ENCODE measurements around the gene BSG.
A peak's percentile ranks its signal among the peaks of the same experiment; 100 is the strongest.
"Not testable (repeated sequence)": the region's sequence is repeated elsewhere in the genome, so short reads cannot be mapped to it uniquely, and the experiment has no call there.

The BSG gene

DNA sequence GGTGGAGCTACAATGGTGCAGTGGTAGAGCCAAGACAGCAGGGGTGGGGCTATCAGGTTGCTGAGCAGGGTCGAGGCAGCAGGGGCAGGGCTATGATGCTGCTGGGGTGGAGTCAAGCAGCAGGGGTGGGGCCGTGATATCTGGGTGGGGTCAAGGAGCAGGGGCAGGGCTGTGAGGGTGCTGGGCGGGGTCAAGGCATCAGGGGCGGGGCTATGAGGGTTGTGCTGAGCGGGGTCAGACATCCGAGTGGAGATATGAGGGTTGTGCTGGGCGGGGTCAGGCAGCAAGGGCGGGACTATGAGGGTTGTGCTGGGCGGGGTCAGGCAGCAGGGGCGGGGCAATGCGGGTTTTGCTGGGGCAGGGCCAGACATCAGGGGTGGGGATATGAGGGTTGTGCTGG, 32.0 kb downstream of the BSG start:
- DNase-seq (ENCODE audit: low read depth), result no peak

DNA sequence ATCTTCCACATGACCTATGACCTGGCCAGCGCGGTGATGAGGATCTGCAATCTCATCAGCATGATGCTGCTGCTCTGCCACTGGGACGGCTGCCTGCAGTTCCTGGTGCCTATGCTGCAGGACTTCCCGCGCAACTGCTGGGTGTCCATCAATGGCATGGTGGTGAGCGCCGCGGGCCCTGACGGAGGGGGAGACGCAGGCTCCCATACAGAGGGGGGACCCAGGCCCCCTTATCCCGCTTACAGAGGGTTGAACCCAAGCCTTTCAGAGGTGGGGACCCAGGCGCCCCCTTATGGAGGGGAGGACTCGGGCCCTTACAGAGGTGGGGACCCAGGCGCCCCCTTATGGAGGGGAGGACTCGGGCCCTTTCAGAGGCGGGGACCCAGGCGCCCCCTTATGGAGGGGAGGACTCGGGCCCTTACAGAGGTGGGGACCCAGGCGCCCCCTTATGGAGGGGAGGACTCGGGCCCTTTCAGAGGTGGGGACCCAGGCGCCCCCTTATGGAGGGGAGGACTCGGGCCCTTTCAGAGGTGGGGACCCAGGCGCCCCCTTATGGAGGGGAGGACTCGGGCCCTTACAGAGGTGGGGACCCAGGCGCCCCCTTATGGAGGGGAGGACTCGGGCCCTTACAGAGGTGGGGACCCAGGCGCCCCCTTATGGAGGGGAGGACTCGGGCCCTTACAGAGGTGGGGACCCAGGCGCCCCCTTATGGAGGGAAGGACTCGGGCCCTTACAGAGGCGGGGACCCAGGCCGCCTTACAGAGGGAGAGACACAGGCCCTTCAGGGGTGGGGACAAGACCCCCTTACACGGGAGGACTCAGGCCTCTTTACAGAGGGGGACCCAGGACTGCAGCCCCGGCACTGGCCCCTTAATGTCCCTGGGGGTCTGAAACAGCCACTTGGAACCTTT, 32.9 kb downstream of the BSG start:
- not testable (repeated sequence) for DNase-seq (ENCODE audit: low read depth)

DNA sequence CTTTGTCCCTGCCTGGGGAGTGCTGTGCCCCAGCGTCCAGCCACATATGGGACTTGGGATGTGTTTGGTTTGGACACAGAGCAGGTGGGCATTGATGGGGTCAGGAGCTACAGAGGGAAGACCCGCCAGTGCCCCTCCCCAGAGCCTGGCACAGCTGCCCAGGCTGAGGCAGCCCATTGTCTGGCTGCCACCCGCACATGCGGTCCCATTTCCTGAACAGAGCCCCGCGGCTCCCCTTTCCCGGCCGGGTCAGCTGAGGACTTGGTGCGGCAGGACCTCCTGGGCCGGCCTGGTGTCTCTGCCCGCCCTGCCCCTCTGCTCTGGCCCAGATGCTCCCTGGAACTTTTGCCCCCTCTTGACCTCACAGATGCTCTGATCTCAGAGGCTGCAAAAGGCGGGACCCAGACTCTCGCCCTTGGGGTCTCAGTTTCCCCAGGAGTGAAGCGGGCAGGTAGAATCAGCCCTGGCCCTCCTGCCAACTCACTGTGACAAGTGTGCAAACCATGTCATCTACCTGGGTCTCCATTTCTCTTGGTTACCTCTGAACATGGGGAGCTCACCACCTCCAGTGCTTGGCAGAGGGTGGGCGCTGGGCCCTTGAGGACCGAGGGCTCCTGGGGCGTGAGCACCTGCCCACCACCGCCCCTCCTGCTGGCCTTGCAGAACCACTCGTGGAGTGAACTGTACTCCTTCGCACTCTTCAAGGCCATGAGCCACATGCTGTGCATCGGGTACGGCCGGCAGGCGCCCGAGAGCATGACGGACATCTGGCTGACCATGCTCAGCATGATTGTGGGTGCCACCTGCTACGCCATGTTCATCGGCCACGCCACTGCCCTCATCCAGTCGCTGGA, 35.1 kb downstream of the BSG start:
- DNase-seq (ENCODE audit: low read depth), result no peak

DNA sequence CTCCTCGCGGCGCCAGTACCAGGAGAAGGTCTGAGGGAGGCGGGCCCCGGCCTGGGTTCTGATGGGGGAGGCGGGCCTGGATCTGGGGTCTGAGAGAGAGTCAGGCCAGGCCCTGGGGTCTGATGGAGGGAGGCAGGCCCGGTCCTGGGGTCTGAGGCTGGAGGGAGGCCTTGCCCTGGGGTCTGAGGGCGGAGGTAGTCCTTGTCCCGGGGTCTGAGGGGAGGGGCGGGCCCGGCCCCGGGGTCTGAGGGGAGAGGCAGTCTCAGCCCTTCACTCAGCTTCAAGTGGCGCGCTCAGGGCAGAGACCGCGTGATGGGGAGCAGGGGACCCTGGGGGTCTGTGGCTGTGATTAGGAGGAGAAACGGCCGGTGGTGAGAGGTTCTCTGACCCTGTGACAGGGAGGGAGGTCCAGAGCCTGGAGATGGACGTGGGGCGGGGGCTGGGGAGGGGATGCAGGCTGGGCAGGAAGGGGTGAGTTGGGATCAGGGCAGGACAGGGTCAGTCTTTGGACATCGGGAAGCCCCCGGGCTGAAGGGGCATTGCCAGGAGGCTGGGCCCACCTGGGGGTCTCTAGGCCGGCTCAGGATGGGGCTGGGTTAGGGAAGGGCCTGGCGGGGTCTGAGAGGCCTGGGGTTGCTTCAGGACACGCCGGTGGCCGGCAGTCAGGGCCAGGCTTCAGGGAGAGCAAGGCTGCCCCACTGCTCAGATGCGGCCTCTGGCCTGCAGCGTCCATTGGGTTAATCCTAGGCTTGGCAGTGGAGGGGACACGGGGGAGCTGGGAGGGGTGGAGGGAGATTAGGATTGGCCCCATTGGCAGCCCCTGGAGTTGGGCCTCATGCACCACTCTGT, 36.0 kb downstream of the BSG start:
- DNase-seq (ENCODE audit: low read depth), result no peak

DNA sequence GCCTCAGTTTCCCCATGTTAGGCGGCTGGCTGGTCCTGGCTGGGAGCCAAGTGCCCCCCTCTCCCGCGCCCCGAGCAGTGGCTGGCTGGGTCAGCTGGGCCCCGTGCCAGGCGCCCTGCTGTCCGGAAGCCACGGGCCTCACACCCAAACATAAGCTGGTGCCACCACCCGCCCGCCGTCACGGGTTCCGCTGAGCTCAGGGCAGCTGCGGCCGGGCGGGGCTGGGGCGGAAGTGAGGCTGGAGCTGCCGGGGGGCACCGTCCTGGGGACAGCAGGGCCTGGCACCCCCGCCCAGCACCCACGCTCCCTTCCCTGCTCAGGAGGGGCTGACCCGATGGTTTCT, 36.6 kb downstream of the BSG start:
- no peak for DNase-seq (ENCODE audit: low read depth)

DNA sequence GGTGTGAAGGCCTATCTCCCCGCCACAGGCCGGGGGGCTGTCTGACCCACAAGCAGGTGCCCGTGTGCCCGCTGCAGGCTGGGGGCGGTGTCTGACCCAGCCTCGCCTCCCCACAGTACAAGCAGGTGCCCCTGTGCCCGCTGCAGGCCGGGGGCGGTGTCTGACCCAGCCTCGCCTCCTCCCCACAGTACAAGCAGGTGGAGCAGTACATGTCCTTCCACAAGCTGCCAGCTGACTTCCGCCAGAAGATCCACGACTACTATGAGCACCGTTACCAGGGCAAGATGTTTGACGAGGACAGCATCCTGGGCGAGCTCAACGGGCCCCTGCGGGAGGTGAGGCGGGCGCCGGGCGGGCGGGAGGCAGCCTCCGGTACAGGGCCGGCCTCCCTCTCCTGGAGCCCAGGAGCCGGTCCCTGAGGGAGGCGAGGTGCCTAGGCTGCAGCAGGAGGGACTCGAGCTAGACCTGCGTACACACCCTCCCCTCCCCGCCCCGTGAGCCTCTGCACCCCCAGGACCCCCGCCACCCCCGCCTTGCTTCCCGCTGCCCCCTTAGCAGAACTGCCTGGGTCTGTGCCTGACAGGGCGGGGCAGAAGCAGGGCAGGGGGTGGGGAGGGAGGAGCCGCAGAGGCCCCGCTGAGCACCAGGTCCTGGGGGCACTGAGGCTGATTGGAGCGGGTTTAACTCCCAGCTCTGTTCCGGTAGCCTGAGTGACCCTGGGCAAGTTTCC, 37.8 kb downstream of the BSG start:
- DNase-seq (ENCODE audit: low read depth), result no peak

DNA sequence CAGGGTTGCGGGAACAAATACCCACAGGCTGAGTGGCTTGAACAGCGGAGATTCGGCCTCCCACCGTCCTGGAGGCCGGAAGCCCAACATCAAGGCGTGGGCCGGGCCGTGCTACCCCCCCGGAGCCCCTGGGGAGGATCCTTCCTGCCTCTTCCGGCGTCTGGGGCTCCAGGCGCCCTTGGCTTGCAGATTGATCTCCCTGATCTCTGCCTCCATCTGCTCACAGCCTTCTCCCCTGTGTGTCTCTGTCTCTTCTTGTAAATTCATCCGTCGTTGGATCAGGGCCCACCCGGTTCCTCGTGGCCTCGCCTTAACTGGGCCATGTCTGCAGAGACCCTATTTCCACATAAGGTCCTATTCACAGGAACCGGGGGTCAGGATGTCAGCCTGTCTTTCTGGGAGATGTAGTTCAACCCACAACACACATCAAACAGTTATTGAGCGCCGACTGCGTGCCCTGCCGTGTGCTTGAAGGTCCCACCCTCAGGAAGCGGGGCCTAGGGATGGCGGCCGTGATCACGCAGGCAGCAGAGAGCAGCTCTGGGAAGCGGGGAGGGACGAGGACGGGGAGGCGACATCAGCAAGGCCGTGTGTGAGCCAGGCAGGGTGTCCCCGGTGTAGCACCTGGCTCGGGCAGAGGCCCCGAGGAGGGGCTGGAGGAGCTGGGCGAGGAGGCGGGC, 38.5 kb downstream of the BSG start:
- no peak for DNase-seq (ENCODE audit: low read depth)

DNA sequence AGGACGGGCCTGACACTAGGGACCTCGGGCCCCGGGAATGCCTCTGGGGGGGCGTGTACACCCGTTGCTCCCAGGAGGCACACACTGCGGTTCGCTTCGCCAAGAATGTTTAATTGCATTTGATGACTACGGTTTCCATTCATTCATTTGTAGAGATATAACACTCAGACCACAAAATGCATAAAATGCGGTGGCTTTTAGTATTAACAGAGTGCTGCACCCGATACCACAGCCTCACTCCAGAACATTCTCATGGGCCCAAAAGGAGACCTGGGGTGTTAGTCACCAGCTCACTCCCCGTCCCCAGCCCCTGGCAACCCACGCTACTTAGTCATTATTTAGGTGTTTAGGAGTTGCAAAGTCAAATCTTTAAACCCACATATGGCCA, 39.1 kb downstream of the BSG start:
- peak; percentile 45 for DNase-seq (ENCODE audit: low read depth)

DNA sequence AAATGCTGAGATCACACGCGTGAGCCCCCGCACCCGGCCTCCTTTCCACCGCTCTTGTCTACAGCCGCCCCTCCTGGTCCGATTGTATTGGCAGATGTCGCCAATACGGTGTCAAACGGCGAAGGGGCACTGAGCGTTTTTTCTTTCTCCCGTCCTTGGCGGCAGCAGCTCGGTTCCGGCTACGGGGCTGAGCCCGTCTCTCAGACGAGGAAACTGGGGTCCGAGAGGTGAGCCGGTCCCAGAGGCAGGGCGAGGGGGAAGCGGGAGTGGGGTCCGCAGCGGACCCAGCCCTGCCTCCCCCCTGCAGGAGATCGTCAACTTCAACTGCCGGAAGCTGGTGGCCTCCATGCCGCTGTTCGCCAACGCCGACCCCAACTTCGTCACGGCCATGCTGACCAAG, 40.5 kb downstream of the BSG start:
- DNase-seq (ENCODE audit: low read depth), result no peak

DNA sequence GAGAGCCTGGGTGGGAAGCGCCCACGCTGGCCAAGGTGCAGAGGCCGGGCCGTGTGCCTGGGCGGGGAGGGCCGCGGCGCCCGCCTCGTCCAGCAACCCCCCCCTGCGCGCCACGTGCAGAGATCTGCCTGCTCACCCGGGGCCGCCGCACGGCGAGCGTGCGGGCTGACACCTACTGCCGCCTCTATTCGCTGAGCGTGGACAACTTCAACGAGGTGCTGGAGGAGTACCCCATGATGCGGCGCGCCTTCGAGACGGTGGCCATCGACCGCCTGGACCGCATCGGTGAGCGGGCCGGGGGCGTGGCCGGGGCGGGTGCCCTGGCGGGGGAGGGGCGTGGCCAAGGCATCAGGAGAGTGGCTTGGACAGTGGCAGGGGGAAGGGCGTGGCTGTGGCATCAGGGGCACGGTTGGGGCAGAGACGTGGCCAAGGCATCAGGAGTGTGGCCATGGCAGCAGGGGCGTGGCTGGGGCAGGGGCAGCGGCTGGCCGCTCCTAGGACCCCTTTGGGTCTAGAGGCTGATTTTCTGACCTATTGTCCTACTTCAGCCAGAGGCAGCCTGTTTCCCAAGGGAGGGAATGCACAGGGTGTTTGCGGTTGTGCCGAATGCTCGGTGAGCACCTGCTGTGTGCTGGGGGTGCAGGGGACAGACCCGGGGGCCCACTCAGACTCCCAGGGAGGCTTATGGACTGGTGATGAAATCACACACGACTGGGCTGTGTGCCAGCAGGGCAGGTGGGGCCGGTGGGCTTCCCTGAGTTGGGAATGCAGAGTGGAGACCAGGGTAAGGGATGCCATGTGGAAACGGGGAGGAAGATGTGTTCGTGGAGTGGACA, 41.6 kb downstream of the BSG start:
- no peak for DNase-seq (ENCODE audit: low read depth)

DNA sequence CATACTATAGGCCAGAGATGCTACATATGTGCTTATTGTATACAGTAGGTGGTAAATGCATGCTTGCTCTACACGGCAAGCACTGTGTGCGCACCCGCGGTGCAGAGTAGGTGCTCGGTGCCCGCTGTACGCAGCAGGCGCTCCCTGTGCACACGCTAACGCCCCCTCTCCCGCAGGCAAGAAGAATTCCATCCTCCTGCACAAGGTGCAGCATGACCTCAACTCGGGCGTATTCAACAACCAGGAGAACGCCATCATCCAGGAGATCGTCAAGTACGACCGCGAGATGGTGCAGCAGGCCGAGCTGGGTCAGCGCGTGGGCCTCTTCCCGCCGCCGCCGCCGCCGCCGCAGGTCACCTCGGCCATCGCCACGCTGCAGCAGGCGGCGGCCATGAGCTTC, 43.2 kb downstream of the BSG start:
- DNase-seq (ENCODE audit: low read depth), result no peak

DNA sequence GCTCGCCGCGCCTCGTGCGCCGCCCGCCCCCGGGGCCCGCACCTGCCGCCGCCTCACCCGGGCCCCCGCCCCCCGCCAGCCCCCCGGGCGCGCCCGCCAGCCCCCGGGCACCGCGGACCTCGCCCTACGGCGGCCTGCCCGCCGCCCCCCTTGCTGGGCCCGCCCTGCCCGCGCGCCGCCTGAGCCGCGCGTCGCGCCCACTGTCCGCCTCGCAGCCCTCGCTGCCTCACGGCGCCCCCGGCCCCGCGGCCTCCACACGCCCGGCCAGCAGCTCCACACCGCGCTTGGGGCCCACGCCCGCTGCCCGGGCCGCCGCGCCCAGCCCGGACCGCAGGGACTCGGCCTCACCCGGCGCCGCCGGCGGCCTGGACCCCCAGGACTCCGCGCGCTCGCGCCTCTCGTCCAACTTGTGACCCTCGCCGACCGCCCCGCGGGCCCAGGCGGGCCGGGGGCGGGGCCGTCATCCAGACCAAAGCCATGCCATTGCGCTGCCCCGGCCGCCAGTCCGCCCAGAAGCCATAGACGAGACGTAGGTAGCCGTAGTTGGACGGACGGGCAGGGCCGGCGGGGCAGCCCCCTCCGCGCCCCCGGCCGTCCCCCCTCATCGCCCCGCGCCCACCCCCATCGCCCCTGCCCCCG, 43.8 kb downstream of the BSG start:
- DNase-seq (ENCODE audit: low read depth), result no peak

DNA sequence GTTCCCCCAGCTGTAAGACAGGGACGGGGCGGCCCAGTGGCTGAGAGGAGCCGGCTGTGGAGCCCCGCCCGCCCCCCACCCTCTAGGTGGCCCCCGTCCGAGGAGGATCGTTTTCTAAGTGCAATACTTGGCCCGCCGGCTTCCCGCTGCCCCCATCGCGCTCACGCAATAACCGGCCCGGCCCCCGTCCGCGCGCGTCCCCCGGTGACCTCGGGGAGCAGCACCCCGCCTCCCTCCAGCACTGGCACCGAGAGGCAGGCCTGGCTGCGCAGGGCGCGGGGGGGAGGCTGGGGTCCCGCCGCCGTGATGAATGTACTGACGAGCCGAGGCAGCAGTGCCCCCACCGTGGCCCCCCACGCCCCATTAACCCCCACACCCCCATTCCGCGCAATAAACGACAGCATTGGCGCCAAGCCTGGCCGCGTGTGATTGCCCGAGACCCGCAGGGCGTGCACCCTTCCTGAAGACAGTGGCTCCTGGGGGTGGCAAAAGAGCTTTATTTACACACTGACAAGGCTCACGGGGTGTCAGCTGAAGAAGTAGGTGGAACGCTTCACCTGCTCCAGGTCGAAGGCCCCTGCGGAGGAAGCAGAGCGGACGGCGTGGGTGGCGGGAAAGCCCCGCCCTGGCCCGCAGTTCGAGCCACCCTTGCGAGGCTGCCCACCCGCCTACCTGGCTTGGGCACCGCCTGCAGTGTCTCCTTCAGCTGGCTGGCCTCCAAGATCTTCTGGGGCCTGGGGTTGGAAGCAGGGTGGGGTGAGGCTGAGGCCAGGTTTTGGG, 44.5 kb downstream of the BSG start:
- DNase-seq (ENCODE audit: low read depth), result no peak

DNA sequence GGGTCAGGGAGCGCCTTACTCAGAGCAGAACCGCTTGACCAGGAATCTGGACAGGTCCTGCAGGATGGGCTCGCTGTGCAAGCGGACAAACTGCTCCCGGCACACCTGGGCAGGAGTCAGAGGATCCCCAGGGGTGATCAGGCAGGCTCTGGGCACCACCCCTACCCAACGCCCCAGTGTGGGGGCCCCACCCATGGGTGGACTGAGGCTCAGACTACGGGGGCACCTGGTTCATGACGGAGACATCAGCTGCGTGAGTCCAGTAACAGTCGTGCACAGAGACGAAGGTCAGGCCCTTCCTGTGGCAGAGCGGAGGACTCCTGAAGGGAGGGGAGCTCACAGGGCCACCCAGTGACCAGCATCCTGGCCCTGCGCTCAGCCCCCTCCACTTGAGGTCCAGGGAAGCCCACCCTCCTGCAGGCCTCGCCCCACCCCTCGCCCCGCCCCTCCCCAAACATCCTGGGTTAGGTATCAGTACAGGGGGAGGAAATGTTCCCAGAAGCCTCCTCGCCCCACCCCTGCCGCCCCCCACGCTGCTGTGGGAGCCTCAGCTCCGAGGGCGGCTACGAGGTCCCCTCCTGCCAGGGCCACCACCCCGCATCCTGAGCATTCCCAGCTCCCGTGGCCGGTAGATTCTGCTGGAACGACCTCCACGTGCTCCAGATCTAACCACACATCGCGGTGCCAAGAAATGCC, 45.3 kb downstream of the BSG start:
- DNase-seq (ENCODE audit: low read depth), result no peak

DNA sequence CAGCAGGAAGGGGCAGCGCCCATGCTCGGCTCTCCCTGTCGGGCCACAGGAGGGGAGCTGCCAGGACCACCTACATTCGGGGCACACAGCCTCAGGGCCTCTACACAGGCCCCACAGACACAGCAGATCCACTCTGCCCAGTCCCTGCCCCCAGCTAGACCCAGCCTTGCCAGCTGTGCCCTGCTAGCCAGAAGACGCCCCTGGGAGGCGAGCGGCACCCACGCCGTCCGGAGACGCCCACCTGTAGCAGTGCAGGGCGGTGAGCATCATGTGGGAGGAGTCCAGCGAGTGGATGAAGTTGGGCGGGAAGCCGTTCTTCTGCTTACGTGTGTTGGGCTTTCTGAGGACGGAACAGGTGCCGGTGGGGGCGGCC, 45.8 kb downstream of the BSG start:
- DNase-seq (ENCODE audit: low read depth), result no peak

DNA sequence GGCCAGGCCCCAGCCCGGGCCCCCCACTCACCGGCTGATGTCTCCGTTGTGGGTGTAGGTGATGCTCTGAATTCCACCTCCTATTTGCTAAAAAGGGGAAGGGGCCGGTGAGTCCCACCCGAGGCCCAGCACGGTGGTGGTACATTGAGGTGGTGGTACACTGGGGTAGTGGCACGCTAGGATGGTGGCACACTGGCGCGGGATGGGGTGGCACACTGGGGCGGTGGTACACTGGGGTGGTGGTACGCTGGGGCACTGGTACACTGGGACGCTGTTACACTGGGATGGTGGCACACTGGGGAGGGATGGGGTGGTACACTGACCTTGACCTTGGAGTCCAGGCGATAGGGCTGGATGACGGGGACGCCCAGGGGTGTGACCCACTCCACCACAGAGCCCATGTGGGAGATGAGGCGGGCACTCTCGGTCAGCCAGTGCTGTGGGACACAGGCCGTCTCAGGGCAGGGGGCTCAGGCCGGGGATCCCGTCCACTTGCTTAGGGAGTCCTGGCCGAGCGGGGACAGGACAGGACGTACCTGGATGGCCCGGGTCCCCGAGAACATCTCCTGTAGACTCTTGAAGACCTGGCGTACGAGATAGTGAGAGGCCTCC, 46.4 kb downstream of the BSG start:
- DNase-seq (ENCODE audit: low read depth), result no peak

DNA sequence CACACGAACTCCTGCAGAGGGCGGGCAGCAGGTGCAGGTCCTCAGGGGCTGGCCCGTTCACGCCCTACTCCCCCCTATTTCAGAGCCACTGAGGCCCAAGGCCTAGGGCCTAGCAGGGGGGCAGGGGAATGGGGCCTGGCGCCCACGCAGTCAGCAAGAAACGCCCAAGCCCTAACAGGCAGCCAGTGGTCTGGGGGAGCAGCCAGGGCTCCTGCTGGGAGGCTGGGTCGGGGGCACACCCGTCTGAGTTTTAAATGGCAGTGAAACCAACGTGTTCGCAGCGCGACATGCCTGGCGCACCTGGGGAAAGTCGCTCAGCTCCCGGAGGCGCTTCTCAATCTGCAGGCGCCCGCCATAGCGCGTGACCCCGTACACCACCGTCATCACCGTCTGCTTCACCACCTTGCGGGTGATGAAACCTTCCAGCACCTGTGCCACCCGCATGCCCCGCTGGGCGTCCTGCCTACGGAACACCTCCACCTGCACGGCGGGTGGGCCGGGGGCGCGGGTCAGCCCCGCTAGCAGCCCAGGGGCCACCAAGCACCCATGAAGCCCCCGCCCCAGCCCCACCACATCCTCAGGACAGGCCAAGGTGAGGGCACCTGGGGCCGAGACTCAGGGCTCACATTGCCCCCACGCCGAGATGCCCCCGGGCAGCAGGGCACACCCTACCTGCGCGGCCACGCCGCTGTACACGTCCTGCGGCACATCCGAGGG, 47.0 kb downstream of the BSG start:
- DNase-seq (ENCODE audit: low read depth), result no peak
